CD8-positive, alpha-beta memory T cell (primary cell): Measurements from ENCODE around the gene SOHLH1. TPM values are rescaled to one million over a fixed set of nuclear protein-coding genes. Genes with fewer than 3 reads are reported as not detected.

Source experiments
- CTCF ChIA-PET: fragments of 350-600 bp; sonication (Branson Sonifier 250); formaldehyde crosslinking; loops from one replicate; lab custom pipeline; 2021; ENCODE audit warnings: antibody characterized with exemption; lab: Charles Lee
- POLR2A ChIA-PET: fragments of 350-600 bp; sonication (Branson Sonifier 250); formaldehyde crosslinking; loops from one replicate; lab custom pipeline; 2021; ENCODE audit warnings: antibody characterized with exemption; lab: Charles Lee
- DNase-seq, 5 donors: peaks; one replicate each; pipeline versions ENCODE4 v3.0.0 to v3.0.0-alpha.2; 2020 to 2022; ENCODE audit warnings: mixed read lengths in 1 of 5
- H3K27ac ChIP-seq: one replicate; pipeline ENCODE4 v1.7.0; 2013; ENCODE audit warnings: low read depth, mild to moderate bottlenecking, low read length, moderate library complexity
- H3K27me3 ChIP-seq: 2 replicates; pipeline ENCODE4 v1.7.0; 2013; ENCODE audit warnings: low read length, mild to moderate bottlenecking; ENCODE audit not compliant: insufficient read depth, poor library complexity, severe bottlenecking
- H3K36me3 ChIP-seq: 2 replicates; pipeline ENCODE4 v1.7.0; 2013; ENCODE audit warnings: mild to moderate bottlenecking, low read length, moderate library complexity; ENCODE audit not compliant: insufficient read depth
- H3K4me1 ChIP-seq: 2 replicates; pipeline ENCODE4 v1.7.0; 2013; ENCODE audit warnings: mild to moderate bottlenecking, low read length, moderate library complexity; ENCODE audit not compliant: insufficient read depth
- H3K4me3 ChIP-seq: 2 replicates; pipeline ENCODE4 v1.7.0; 2013; ENCODE audit warnings: mild to moderate bottlenecking, low read length
- H3K9me3 ChIP-seq: 2 replicates; pipeline ENCODE4 v1.7.0; 2013; ENCODE audit warnings: mild to moderate bottlenecking, low read length
- H3K27ac Mint-ChIP-seq, 8 donors: one replicate each; pipeline ENCODE4 v1.8.0; 2020 to 2021; ENCODE audit warnings: mixed read lengths in 8 of 8, mild to moderate bottlenecking in 6 of 8, inconsistent platforms in 3 of 8, moderate library complexity in 3 of 8
- H3K27me3 Mint-ChIP-seq, 2 donors: one replicate each; pipeline ENCODE4 v1.8.0; 2020 to 2021; ENCODE audit warnings: mixed read lengths in 2 of 2, mild to moderate bottlenecking in 1 of 2, moderate library complexity in 1 of 2
- H3K36me3 Mint-ChIP-seq, 3 donors: one replicate each; pipeline ENCODE4 v1.8.0; 2020 to 2021; ENCODE audit warnings: mixed read lengths in 3 of 3, inconsistent platforms in 1 of 3, mild to moderate bottlenecking in 1 of 3
- H3K4me1 Mint-ChIP-seq, 3 donors: one replicate each; pipeline ENCODE4 v1.8.0; 2020 to 2021; ENCODE audit warnings: mixed read lengths in 3 of 3, inconsistent platforms in 1 of 3, mild to moderate bottlenecking in 1 of 3
- H3K4me3 Mint-ChIP-seq, 7 donors: one replicate each; pipeline ENCODE4 v1.8.0; 2020 to 2021; ENCODE audit warnings: mixed read lengths in 7 of 7, mild to moderate bottlenecking in 6 of 7, moderate library complexity in 4 of 7, inconsistent platforms in 2 of 7
- H3K9me3 Mint-ChIP-seq, 5 donors: one replicate each; pipeline ENCODE4 v1.8.0; 2020 to 2022; ENCODE audit warnings: mixed read lengths in 5 of 5, mild to moderate bottlenecking in 3 of 5, moderate library complexity in 2 of 5, inconsistent platforms in 1 of 5
- polyA plus RNA-seq: library from polyadenylated mRNA; unstranded; fragments of 300-500 nt; fragmentation: Illumina TruSeq; gene quantifications from one replicate; pipeline ENCODE4 v1.2.3, GENCODE V29; 2021
- total RNA-seq, 2 experiments: library from RNA; stranded (reverse); gene quantifications; one replicate each; pipeline ENCODE4 v1.2.3, GENCODE V29; 2021

SOHLH1 gene
- total and polyA plus RNA-seq, 3 experiments from 2014 or later = not detected

- no peak for DNase-seq
- POLR2A ChIA-PET = no interaction called here
- H3K4me1 ChIP-seq = no peaks in the 10 kb centered on the region
Measured at GRCh38 chr9:135661816-135662560, 37.3 kb downstream of the SOHLH1 start.

GRCh38 chr9:135660407-135660806 is 38.9 kb downstream of the SOHLH1 start:
- Mint-ChIP-seq H3K4me1 (no peaks in the 10 kb centered on the region), H3K36me3 (no peaks in the 10 kb centered on the region), H3K9me3 (no peaks in the 10 kb centered on the region), H3K4me3 (no peak overlapping the region), H3K27ac (peak overlapping the region in 1 of 8 donors; percentile 18), H3K27me3 (peaks cover 2 to 12% of the 10 kb centered on the region in 2 donors)
- Histone ChIP-seq H3K9me3 (no peaks in the 10 kb centered on the region), H3K4me3 (no peak overlapping the region), H3K27ac (no peak overlapping the region), H3K36me3 (no peaks in the 10 kb centered on the region), H3K4me1 (no peaks in the 10 kb centered on the region), H3K27me3 (no peaks in the 10 kb centered on the region)
- ChIA-PET CTCF (no interaction called here), POLR2A (no interaction called here)
- DNase-seq = no peak

More at GRCh38 chr9:135661816-135662560, 37.3 kb downstream of the SOHLH1 start:
- H3K36me3 Mint-ChIP-seq = no peaks in the 10 kb centered on the region
- Histone ChIP-seq H3K36me3 (no peaks in the 10 kb centered on the region), H3K9me3 (no peaks in the 10 kb centered on the region), H3K4me3 (no peak overlapping the region), H3K27ac (no peak overlapping the region), H3K27me3 (no peaks in the 10 kb centered on the region)
- H3K9me3 Mint-ChIP-seq = no peaks in the 10 kb centered on the region
- H3K27me3 Mint-ChIP-seq = peaks cover 6 to 7% of the 10 kb centered on the region in 2 donors
- no peak overlapping the region for H3K27ac Mint-ChIP-seq
- no peak overlapping the region for H3K4me3 Mint-ChIP-seq
- no peaks in the 10 kb centered on the region for H3K4me1 Mint-ChIP-seq
- CTCF ChIA-PET = no interaction called here

GRCh38 chr9:135659252-135659651 is 40.0 kb downstream of the SOHLH1 start:
- ChIA-PET POLR2A (no interaction called here), CTCF (no interaction called here)
- Mint-ChIP-seq H3K4me1 (no peaks in the 10 kb centered on the region), H3K36me3 (no peaks in the 10 kb centered on the region), H3K27ac (no peak overlapping the region), H3K9me3 (no peaks in the 10 kb centered on the region), H3K27me3 (peaks cover 7 to 21% of the 10 kb centered on the region in 2 donors), H3K4me3 (no peak overlapping the region)
- H3K4me3 ChIP-seq = no peak overlapping the region
- no peak for DNase-seq
- H3K27me3 ChIP-seq = no peaks in the 10 kb centered on the region
- H3K36me3 ChIP-seq = no peaks in the 10 kb centered on the region
- no peak overlapping the region for H3K27ac ChIP-seq
- no peaks in the 10 kb centered on the region for H3K4me1 ChIP-seq
- no peaks in the 10 kb centered on the region for H3K9me3 ChIP-seq

GRCh38 chr9:135657416-135657815 is 41.9 kb downstream of the SOHLH1 start:
- ChIA-PET CTCF (no interaction called here), POLR2A (no interaction called here)
- Histone ChIP-seq H3K4me1 (no peaks in the 10 kb centered on the region), H3K4me3 (no peak overlapping the region), H3K36me3 (no peaks in the 10 kb centered on the region), H3K9me3 (no peaks in the 10 kb centered on the region), H3K27ac (no peak overlapping the region), H3K27me3 (no peaks in the 10 kb centered on the region)
- H3K4me3 Mint-ChIP-seq = no peak overlapping the region
- H3K36me3 Mint-ChIP-seq = no peaks in the 10 kb centered on the region
- peaks cover 9 to 24% of the 10 kb centered on the region in 2 donors for H3K27me3 Mint-ChIP-seq
- H3K9me3 Mint-ChIP-seq = no peaks in the 10 kb centered on the region
- no peak overlapping the region for H3K27ac Mint-ChIP-seq
- no peaks in the 10 kb centered on the region for H3K4me1 Mint-ChIP-seq
- no peak for DNase-seq

- Histone ChIP-seq H3K4me3 (no peak overlapping the region), H3K27me3 (no peaks in the 10 kb centered on the region), H3K36me3 (no peaks in the 10 kb centered on the region), H3K27ac (no peak overlapping the region), H3K9me3 (no peaks in the 10 kb centered on the region), H3K4me1 (no peaks in the 10 kb centered on the region)
- Mint-ChIP-seq H3K27me3 (peaks cover 9 to 27% of the 10 kb centered on the region in 2 donors), H3K27ac (no peak overlapping the region), H3K4me1 (no peaks in the 10 kb centered on the region), H3K9me3 (peaks cover 0 to 4% (median 0%) of the 10 kb centered on the region in 5 donors), H3K36me3 (no peaks in the 10 kb centered on the region), H3K4me3 (no peak overlapping the region)
- no peak for DNase-seq
- CTCF ChIA-PET = no interaction called here
- POLR2A ChIA-PET = no interaction called here
Measured at GRCh38 chr9:135655317-135655716, 44.0 kb downstream of the SOHLH1 start.

- no peak overlapping the region for H3K27ac ChIP-seq
- CTCF ChIA-PET = no interaction called here
- no peak for DNase-seq
- H3K36me3 Mint-ChIP-seq = peaks cover 0 to 2% (median 1%) of the 10 kb centered on the region in 3 donors
- no peak overlapping the region for H3K4me3 Mint-ChIP-seq
- H3K9me3 ChIP-seq = peaks cover 5% of the 10 kb centered on the region
- peaks cover 27 to 39% (median 31%) of the 10 kb centered on the region in 5 donors for H3K9me3 Mint-ChIP-seq
- no peaks in the 10 kb centered on the region for H3K27me3 ChIP-seq
- H3K4me1 ChIP-seq = no peaks in the 10 kb centered on the region
- no peaks in the 10 kb centered on the region for H3K36me3 ChIP-seq
- H3K4me3 ChIP-seq = no peak overlapping the region
- peaks cover 10 to 16% of the 10 kb centered on the region in 2 donors for H3K27me3 Mint-ChIP-seq
- POLR2A ChIA-PET = no interaction called here
- H3K27ac Mint-ChIP-seq = no peak overlapping the region
- H3K4me1 Mint-ChIP-seq = no peaks in the 10 kb centered on the region
Measured at GRCh38 chr9:135650408-135650807, 48.9 kb downstream of the SOHLH1 start.

GRCh38 chr9:135649508-135649907 is 49.8 kb downstream of the SOHLH1 start:
- ChIA-PET POLR2A (no interaction called here), CTCF (no interaction called here)
- Histone ChIP-seq H3K4me1 (no peaks in the 10 kb centered on the region), H3K4me3 (no peak overlapping the region), H3K36me3 (no peaks in the 10 kb centered on the region), H3K9me3 (peaks cover 5% of the 10 kb centered on the region), H3K27ac (no peak overlapping the region), H3K27me3 (no peaks in the 10 kb centered on the region)
- Mint-ChIP-seq H3K27ac (no peak overlapping the region), H3K36me3 (peaks cover 0 to 6% (median 5%) of the 10 kb centered on the region in 3 donors), H3K9me3 (peaks cover 35 to 48% (median 40%) of the 10 kb centered on the region in 5 donors), H3K27me3 (peaks cover 7 to 9% of the 10 kb centered on the region in 2 donors), H3K4me3 (no peak overlapping the region), H3K4me1 (no peaks in the 10 kb centered on the region)
- no peak for DNase-seq

GRCh38 chr9:135648494-135649410 is 50.5 kb downstream of the SOHLH1 start:
- Mint-ChIP-seq H3K9me3 (peaks cover 38 to 54% (median 45%) of the 10 kb centered on the region in 5 donors), H3K36me3 (peaks cover 0 to 9% (median 5%) of the 10 kb centered on the region in 3 donors), H3K4me1 (no peaks in the 10 kb centered on the region), H3K4me3 (no peak overlapping the region), H3K27me3 (peaks cover 3 to 7% of the 10 kb centered on the region in 2 donors), H3K27ac (no peak overlapping the region)
- POLR2A ChIA-PET = no interaction called here
- Histone ChIP-seq H3K4me3 (no peak overlapping the region), H3K36me3 (no peaks in the 10 kb centered on the region), H3K27me3 (no peaks in the 10 kb centered on the region), H3K4me1 (no peaks in the 10 kb centered on the region), H3K27ac (no peak overlapping the region), H3K9me3 (peaks cover 5% of the 10 kb centered on the region)
- no peak for DNase-seq
- CTCF ChIA-PET = no interaction called here
